HG02852 (cell line): Measurements from ENCODE around the gene EGF.
A peak's percentile ranks its signal among the peaks of the same experiment; 100 is the strongest.
"Not testable (repeated sequence)": the region's sequence is repeated elsewhere in the genome, so short reads cannot be mapped to it uniquely, and the experiment has no call there.

Experiments
- ATAC-seq: cut with Tn5 transposase; IDR thresholded peaks from one replicate; pipeline ENCODE4 v1.9.1; 2021; ENCODE audit warnings: mild to moderate bottlenecking, moderate library complexity; ENCODE audit not compliant: unreplicated experiment

The EGF gene

GRCh38 chr4:109912706-109913595, at the start of gene EGF:
TSS of gene EGF (plus strand) at chr4:109912883. CDS start at chr4:109913336, 453 bp downstream.
- no peak for ATAC-seq

- no peak for ATAC-seq
Measured at GRCh38 chr4:109864134-109864533, 48.5 kb upstream of the EGF start.

GRCh38 chr4:109870061-109870460, 42.6 kb upstream of the EGF start:
- no peak for ATAC-seq

- ATAC-seq: no peak
Measured at GRCh38 chr4:109872065-109872464, 40.6 kb upstream of the EGF start.

GRCh38 chr4:109872950-109873656, 39.6 kb upstream of the EGF start:
- ATAC-seq: no peak

GRCh38 chr4:109873791-109874514, 38.7 kb upstream of the EGF start:
- no peak for ATAC-seq

- ATAC-seq: no peak
Measured at GRCh38 chr4:109875106-109875505, 37.6 kb upstream of the EGF start.

GRCh38 chr4:109875553-109875952, 37.1 kb upstream of the EGF start:
- ATAC-seq: not testable (repeated sequence)

- no peak for ATAC-seq
Measured at GRCh38 chr4:109876634-109877265, 35.9 kb upstream of the EGF start.

- peak; percentile 94 for ATAC-seq
Measured at GRCh38 chr4:109877400-109877799, 35.3 kb upstream of the EGF start.

GRCh38 chr4:109878355-109878754, 34.3 kb upstream of the EGF start:
- ATAC-seq: no peak

GRCh38 chr4:109879081-109879480, 33.6 kb upstream of the EGF start:
- ATAC-seq: no peak

- no peak for ATAC-seq
Measured at GRCh38 chr4:109879636-109880314, 32.9 kb upstream of the EGF start.

GRCh38 chr4:109886303-109886702, 26.4 kb upstream of the EGF start:
- no peak for ATAC-seq

- no peak for ATAC-seq
Measured at GRCh38 chr4:109887071-109887470, 25.6 kb upstream of the EGF start.

GRCh38 chr4:109890076-109890475, 22.6 kb upstream of the EGF start:
- no peak for ATAC-seq

GRCh38 chr4:109902559-109903251, 10.0 kb upstream of the EGF start:
- ATAC-seq: no peak

GRCh38 chr4:109908731-109909130, 4.0 kb upstream of the EGF start:
- ATAC-seq: no peak

GRCh38 chr4:109910256-109910655, 2.4 kb upstream of the EGF start:
- no peak for ATAC-seq
